Measurements from ENCODE around the gene SLC25A27.

Gene SLC25A27

GRCh38 chr6:46637145-46637544, 15.6 kb upstream of the SLC25A27 start:
- H3K36me3 ChIP-seq (ENCODE audit: control insufficient read depth in 2 of 2, insufficient read depth in 1 of 2, low read length in 2 of 2): no peaks in the 10 kb centered on the region
- peaks cover 23% of the 10 kb centered on the region for H3K4me1 ChIP-seq (ENCODE audit: control insufficient read depth, insufficient read depth, low read length)
- ChIA-PET CTCF (interaction anchor here (1.3 kb wide), 1 partner anchor 19 kb away, joined by 3 read pairs; no protein-coding TSS in a partner anchor), POLR2A (no interaction called here)
- TF ChIP-seq ZNF510 (tag by site-specific recombination; IDR thresholded peaks at IDR 0.05; ENCODE audit: insufficient replicate concordance) (no peak), ZNF2 (tag by site-specific recombination; IDR thresholded peaks at IDR 0.05) (no peak), ZBTB20 (tag by site-specific recombination; IDR thresholded peaks at IDR 0.05) (no peak)
- H3K9me3 ChIP-seq (ENCODE audit: control insufficient read depth, insufficient read depth, low read depth, low read length): no peaks in the 10 kb centered on the region
- no peak overlapping the region for H3K27ac ChIP-seq (ENCODE audit: extremely low read depth, low read depth, low read length)
- H3K4me3 ChIP-seq (ENCODE audit: low read depth, low read length): no peak overlapping the region

DNA sequence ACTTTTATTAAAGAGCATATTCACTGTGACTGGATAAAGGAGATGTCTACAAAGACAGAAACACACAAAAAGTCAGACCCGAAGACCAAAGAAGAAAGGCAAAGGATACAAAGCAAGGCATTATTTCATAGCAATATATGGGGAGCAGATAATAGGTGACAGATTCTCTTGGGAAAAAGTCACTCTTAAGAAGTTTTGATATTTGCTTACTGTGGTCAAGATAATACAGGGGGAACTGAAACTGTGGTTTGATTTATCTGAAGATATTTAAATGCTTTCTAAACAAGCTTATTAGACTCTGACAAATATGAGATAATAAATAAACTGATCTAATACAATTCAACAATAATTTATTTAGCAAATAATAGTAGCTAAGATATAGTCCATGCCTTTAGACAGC, 14.8 kb upstream of the SLC25A27 start:
- no peaks in the 10 kb centered on the region for H3K9me3 ChIP-seq (ENCODE audit: control insufficient read depth, insufficient read depth, low read depth, low read length)
- no peak overlapping the region for H3K4me3 ChIP-seq (ENCODE audit: low read depth, low read length)
- no peak for TF ChIP-seq KLF16 (tag by site-specific recombination; IDR thresholded peaks at IDR 0.05)
- TF ChIP-seq ZNF596 (tag by site-specific recombination; IDR thresholded peaks at IDR 0.05): no peak
- TF ChIP-seq ZNF830 (tag by site-specific recombination; IDR thresholded peaks at IDR 0.05; ENCODE audit: low read depth): no peak
- no peak for TF ChIP-seq ZNF112 (tag by site-specific recombination; IDR thresholded peaks at IDR 0.05)
- TF ChIP-seq ZNF266 (tag by site-specific recombination; IDR thresholded peaks at IDR 0.05; ENCODE audit: low read depth): no peak
- TF ChIP-seq ZNF169 (tag by site-specific recombination; IDR thresholded peaks at IDR 0.05): no peak
- no peak for TF ChIP-seq EGR2 (tag by site-specific recombination; IDR thresholded peaks at IDR 0.05; ENCODE audit: low read depth)
- TF ChIP-seq PATZ1 (tag by site-specific recombination; IDR thresholded peaks at IDR 0.05): no peak
- no peak for TF ChIP-seq ZNF211 (tag by site-specific recombination; IDR thresholded peaks at IDR 0.05; ENCODE audit: low read depth)
- no peak for TF ChIP-seq TCF7L2 (IDR thresholded peaks at IDR 0.05; ENCODE audit: borderline replicate concordance, low read depth, low read length)
- no peak for TF ChIP-seq ZNF747 (tag by site-specific recombination; IDR thresholded peaks at IDR 0.05)
- no peak for TF ChIP-seq KLF8 (tag by site-specific recombination; IDR thresholded peaks at IDR 0.05)
- no peak for TF ChIP-seq OVOL3 (tag by site-specific recombination; IDR thresholded peaks at IDR 0.05)
- TF ChIP-seq YY2 (tag by site-specific recombination; IDR thresholded peaks at IDR 0.05): no peak
- no peak for TF ChIP-seq KLF17 (tag by site-specific recombination; IDR thresholded peaks at IDR 0.05)
- TF ChIP-seq KLF9 (tag by site-specific recombination; IDR thresholded peaks at IDR 0.05; ENCODE audit: low read depth): no peak
- TF ChIP-seq ZNF324 (tag by site-specific recombination; IDR thresholded peaks at IDR 0.05): no peak
- TF ChIP-seq ZFP37 (tag by site-specific recombination; IDR thresholded peaks at IDR 0.05): no peak
- no peaks in the 10 kb centered on the region for H3K36me3 ChIP-seq (ENCODE audit: control insufficient read depth in 2 of 2, insufficient read depth in 1 of 2, low read length in 2 of 2)
- CTCF ChIA-PET: interaction anchor here (0.7 to 1.3 kb wide), 2 partner anchors 15 to 18 kb away, joined by 3 read pairs; partner anchors contain the start of genes CYP39A1 and SLC25A27
- POLR2A ChIA-PET: no interaction called here
- H3K27ac ChIP-seq (ENCODE audit: extremely low read depth, low read depth, low read length): no peak overlapping the region
- peaks cover 23% of the 10 kb centered on the region for H3K4me1 ChIP-seq (ENCODE audit: control insufficient read depth, insufficient read depth, low read length)

DNA sequence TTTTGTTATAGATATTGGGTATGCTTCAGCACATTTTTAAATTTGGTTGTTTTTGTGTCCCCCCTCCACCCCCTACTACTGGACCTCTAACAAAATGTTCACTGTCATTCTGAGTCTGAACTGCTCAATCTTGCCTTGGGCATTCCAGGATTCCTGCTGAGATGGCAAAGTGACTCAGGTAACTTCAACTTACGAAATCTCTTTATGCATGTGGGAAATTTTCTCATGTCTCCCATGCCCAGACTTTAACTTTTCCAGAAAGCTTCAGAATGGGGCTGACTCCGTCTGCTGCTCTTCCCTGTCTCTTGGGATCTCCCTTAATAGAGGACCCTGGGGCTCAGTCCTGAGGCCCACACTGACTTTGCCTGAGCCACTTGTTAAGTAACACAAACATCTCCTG, 14.1 kb upstream of the SLC25A27 start:
- no peak overlapping the region for H3K4me3 ChIP-seq (ENCODE audit: low read depth, low read length)
- no peak overlapping the region; the same call in 1 of the 2 replicates for H3K27ac ChIP-seq (ENCODE audit: extremely low read depth, low read depth, low read length)
- no peaks in the 10 kb centered on the region for H3K36me3 ChIP-seq (ENCODE audit: control insufficient read depth in 2 of 2, insufficient read depth in 1 of 2, low read length in 2 of 2)
- TF ChIP-seq ZNF398 (tag by site-specific recombination; IDR thresholded peaks at IDR 0.05): 0 out of 2 replicates have a peak, but pooled peaks have one; percentile 20
- TF ChIP-seq ZNF19 (tag by site-specific recombination; IDR thresholded peaks at IDR 0.05; ENCODE audit: low read depth): no peak
- TF ChIP-seq ZNF623 (tag by site-specific recombination; IDR thresholded peaks at IDR 0.05): no peak
- peaks cover 23% of the 10 kb centered on the region for H3K4me1 ChIP-seq (ENCODE audit: control insufficient read depth, insufficient read depth, low read length)
- H3K9me3 ChIP-seq (ENCODE audit: control insufficient read depth, insufficient read depth, low read depth, low read length): no peaks in the 10 kb centered on the region
- POLR2A ChIA-PET: no interaction called here
- CTCF ChIA-PET: interaction anchor here (0.7 kb wide), 1 partner anchor 14 kb away, joined by 3 read pairs; the partner anchor contains the start of genes CYP39A1 and SLC25A27
